MM.1S (cell line): ENCODE measurements around the gene ADGRV1.

ENCODE experiments used
- EZH2 ChIP-seq: fragments of 300-600 bp; sonication (generic); optimal IDR thresholded peaks from 2 replicates; pipeline ENCODE3; 2017; ENCODE audit warnings: low read depth, mild to moderate bottlenecking, antibody characterized with exemption, low read length, mixed read lengths
- EZH2phosphoT487 ChIP-seq: fragments of 300-600 bp; sonication (generic); IDR thresholded peaks from 2 replicates; pipeline ENCODE4 v1.6.1; 2018; ENCODE audit warnings: antibody characterized with exemption, low read length
- TF ChIP-seq, protein P1 (sequence below): fragments of 300-600 bp; sonication (generic); IDR thresholded peaks from 2 replicates; pipeline ENCODE4 v1.5.1; 2016; ENCODE audit warnings: antibody characterized with exemption, low read length, mixed read lengths

DNA sequence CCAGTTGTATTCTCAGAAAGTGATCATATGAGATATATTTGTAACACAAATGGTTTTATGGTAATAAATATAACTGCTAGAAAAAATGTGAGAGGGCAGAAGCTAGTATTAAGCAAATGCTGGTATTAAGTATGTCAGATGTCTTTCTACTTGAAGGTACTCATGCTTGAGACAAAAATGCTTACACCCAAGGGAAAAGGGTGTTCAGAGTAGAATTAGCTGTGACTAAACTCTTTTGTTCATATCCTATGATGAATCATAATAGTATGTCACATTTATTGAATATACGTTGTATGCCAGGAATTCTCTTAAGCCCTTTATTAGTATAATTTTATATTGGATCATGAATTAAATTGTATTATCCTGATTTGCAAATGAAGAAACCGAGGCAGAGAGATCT lies 2.2 kb downstream of the ADGRV1 start:
- TF ChIP-seq, protein P1, sequence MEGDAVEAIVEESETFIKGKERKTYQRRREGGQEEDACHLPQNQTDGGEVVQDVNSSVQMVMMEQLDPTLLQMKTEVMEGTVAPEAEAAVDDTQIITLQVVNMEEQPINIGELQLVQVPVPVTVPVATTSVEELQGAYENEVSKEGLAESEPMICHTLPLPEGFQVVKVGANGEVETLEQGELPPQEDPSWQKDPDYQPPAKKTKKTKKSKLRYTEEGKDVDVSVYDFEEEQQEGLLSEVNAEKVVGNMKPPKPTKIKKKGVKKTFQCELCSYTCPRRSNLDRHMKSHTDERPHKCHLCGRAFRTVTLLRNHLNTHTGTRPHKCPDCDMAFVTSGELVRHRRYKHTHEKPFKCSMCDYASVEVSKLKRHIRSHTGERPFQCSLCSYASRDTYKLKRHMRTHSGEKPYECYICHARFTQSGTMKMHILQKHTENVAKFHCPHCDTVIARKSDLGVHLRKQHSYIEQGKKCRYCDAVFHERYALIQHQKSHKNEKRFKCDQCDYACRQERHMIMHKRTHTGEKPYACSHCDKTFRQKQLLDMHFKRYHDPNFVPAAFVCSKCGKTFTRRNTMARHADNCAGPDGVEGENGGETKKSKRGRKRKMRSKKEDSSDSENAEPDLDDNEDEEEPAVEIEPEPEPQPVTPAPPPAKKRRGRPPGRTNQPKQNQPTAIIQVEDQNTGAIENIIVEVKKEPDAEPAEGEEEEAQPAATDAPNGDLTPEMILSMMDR: no peak
- no peak for TF ChIP-seq EZH2phosphoT487
- TF ChIP-seq EZH2: no peak
